ENCODE data around the gene RIT2. TPM values are rescaled to one million over a fixed set of nuclear protein-coding genes. Genes with fewer than 3 reads are reported as not detected.

RIT2 gene
- total RNA-seq, 1 experiment from 2014 or later = not detected

- no peak for DNase-seq
- POLR2A ChIA-PET = no interaction called here
- CTCF ChIA-PET = no interaction called here
- H3K27me3 ChIP-seq (replicated peaks; ENCODE audit: control insufficient read depth, insufficient read depth, low read length) = no peaks in the 10 kb centered on the region
- H3K27me3 Mint-ChIP-seq (ENCODE audit: insufficient read depth, unreplicated experiment) = peaks cover 3% of the 10 kb centered on the region
- H3K4me3 Mint-ChIP-seq (ENCODE audit: unreplicated experiment) = no peak overlapping the region
- no TSS peak for BruUV-seq (replicated peaks)
- no peak overlapping the region for H3K4me3 ChIP-seq (ENCODE audit: low read depth, low read length)
- no peaks in the 10 kb centered on the region for H3K36me3 ChIP-seq (ENCODE audit: control insufficient read depth, insufficient read depth, low read length)
- no peaks in the 10 kb centered on the region for H3K9me3 Mint-ChIP-seq (ENCODE audit: unreplicated experiment)
- peaks cover 6% of the 10 kb centered on the region for H3K4me1 Mint-ChIP-seq (ENCODE audit: low read depth, unreplicated experiment)
- H3K9me3 ChIP-seq = no peaks in the 10 kb centered on the region
- no peak for TF ChIP-seq CTCF (IDR thresholded peaks at IDR 0.05; ENCODE audit: insufficient read depth in 1 of 2, low read depth in 1 of 2, low read length in 1 of 2, severe bottlenecking in 1 of 2, unreplicated experiment in 1 of 2)
- intact Hi-C loops (cut with micrococcal nuclease; ENCODE audit: unreplicated experiment) = no loop called here
- no peaks in the 10 kb centered on the region for H3K36me3 Mint-ChIP-seq (ENCODE audit: insufficient read depth, unreplicated experiment)
- H3K4me1 ChIP-seq = no peaks in the 10 kb centered on the region
- no peak overlapping the region for H3K27ac Mint-ChIP-seq (ENCODE audit: unreplicated experiment)
Measured at GRCh38 chr18:43049021-43049420, 66.5 kb downstream of the RIT2 start.

DNA sequence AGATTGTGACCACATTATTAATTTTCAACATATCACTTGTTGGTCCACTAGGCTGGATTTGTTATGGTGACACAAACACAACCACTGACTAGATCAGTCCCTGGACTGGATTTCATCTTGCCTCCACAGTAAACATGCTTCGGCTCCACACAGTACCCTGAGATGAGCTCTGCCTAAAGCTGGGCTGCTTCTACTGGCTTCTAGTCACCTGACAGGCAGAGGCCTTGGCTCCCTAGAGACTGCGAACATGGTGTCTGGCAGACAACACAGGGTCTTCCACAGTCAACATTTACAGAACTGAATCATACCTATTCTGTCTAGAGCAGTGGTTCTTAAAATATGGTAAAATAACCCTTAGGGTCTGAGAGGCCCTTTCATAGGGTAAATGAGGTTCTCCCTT lies 69.2 kb downstream of the RIT2 start:
- no peaks in the 10 kb centered on the region for H3K36me3 ChIP-seq (ENCODE audit: control insufficient read depth, insufficient read depth, low read length)
- Mint-ChIP-seq H3K4me3 (ENCODE audit: unreplicated experiment) (no peak overlapping the region), H3K27me3 (ENCODE audit: insufficient read depth, unreplicated experiment) (peaks cover 3% of the 10 kb centered on the region)

DNA sequence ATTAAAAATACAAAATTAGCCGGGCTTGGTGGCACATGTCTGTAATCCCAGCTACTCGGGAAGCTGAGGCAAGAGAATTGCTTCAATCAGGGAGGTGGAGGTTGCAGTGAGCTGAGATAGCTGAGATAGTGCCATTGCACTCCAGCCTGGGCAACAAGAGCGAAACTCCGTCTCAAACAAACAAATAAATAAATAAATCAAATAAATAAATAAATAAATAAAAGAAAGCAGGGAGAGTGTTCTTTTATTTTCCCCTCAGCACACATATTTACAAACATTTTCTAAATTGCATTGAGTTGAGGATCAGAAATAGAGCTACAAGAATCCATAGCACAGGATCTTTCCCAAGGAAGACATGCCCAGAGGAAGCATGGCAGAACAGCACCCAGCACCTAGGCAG lies 71.9 kb downstream of the RIT2 start:
- Histone ChIP-seq H3K4me1 (no peaks in the 10 kb centered on the region), H3K36me3 (ENCODE audit: control insufficient read depth, insufficient read depth, low read length) (no peaks in the 10 kb centered on the region), H3K9me3 (no peaks in the 10 kb centered on the region), H3K27me3 (replicated peaks; ENCODE audit: control insufficient read depth, insufficient read depth, low read length) (no peaks in the 10 kb centered on the region), H3K4me3 (ENCODE audit: low read depth, low read length) (no peak overlapping the region)
- Mint-ChIP-seq H3K27ac (ENCODE audit: unreplicated experiment) (no peak overlapping the region), H3K9me3 (ENCODE audit: unreplicated experiment) (no peaks in the 10 kb centered on the region), H3K4me1 (ENCODE audit: low read depth, unreplicated experiment) (no peaks in the 10 kb centered on the region), H3K27me3 (ENCODE audit: insufficient read depth, unreplicated experiment) (no peaks in the 10 kb centered on the region), H3K36me3 (ENCODE audit: insufficient read depth, unreplicated experiment) (no peaks in the 10 kb centered on the region), H3K4me3 (ENCODE audit: unreplicated experiment) (no peak overlapping the region)
- no peak for TF ChIP-seq CTCF (IDR thresholded peaks at IDR 0.05; ENCODE audit: insufficient read depth in 1 of 2, low read depth in 1 of 2, low read length in 1 of 2, severe bottlenecking in 1 of 2, unreplicated experiment in 1 of 2)
- CTCF ChIA-PET = no interaction called here
- POLR2A ChIA-PET = no interaction called here
- intact Hi-C loops (cut with micrococcal nuclease; ENCODE audit: unreplicated experiment) = no loop called here
- BruUV-seq (replicated peaks) = no TSS peak
- no peak for DNase-seq

More for the DNA sequence above, 69.2 kb downstream of the RIT2 start:
- CTCF ChIA-PET = no interaction called here
- no peaks in the 10 kb centered on the region for H3K27me3 ChIP-seq (replicated peaks; ENCODE audit: control insufficient read depth, insufficient read depth, low read length)
- TF ChIP-seq CTCF (IDR thresholded peaks at IDR 0.05; ENCODE audit: insufficient read depth in 1 of 2, low read depth in 1 of 2, low read length in 1 of 2, severe bottlenecking in 1 of 2, unreplicated experiment in 1 of 2) = no peak
- no peaks in the 10 kb centered on the region for H3K9me3 ChIP-seq
- BruUV-seq (replicated peaks) = no TSS peak
- Mint-ChIP-seq H3K27ac (ENCODE audit: unreplicated experiment) (no peak overlapping the region), H3K9me3 (ENCODE audit: unreplicated experiment) (no peaks in the 10 kb centered on the region), H3K4me1 (ENCODE audit: low read depth, unreplicated experiment) (no peaks in the 10 kb centered on the region), H3K36me3 (ENCODE audit: insufficient read depth, unreplicated experiment) (no peaks in the 10 kb centered on the region)
- no peak overlapping the region for H3K4me3 ChIP-seq (ENCODE audit: low read depth, low read length)
- POLR2A ChIA-PET = no interaction called here
- intact Hi-C loops (cut with micrococcal nuclease; ENCODE audit: unreplicated experiment) = no loop called here
- no peaks in the 10 kb centered on the region for H3K4me1 ChIP-seq
- no peak for DNase-seq
